OCI-M1 (cell line): Measurements from ENCODE around the gene MOK.

Experiments used
- DNase-seq: peaks from one replicate; lab custom pipeline; 2025; lab: John Stamatoyannopoulos, UW

Gene MOK

GRCh38 chr14:102180248-102180998 is 124.5 kb downstream of the MOK start:
- DNase-seq, result peak; percentile 31
